ENCODE results near the gene GOLPH3. TPM values are rescaled to one million over a fixed set of nuclear protein-coding genes. Genes with fewer than 3 reads are reported as not detected.

GOLPH3 gene
- total and polyA plus RNA-seq, 2 of the 8 experiments (the other 6 are each of a cell fraction or from before 2014, with no cell fraction given) = 53.7 to 93.6 TPM

GRCh38 chr5:32206509-32207354 is 32.6 kb upstream of the GOLPH3 start:
- ChIA-PET POLR2A (ENCODE audit: partially characterized antibody) (no interaction called here), CTCF (ENCODE audit: partially characterized antibody) (interaction anchor here (0.5 to 1.3 kb wide), 4 partner anchors 8 to 587 kb away, joined by 4 to 6 read pairs (median 4); no protein-coding TSS in a partner anchor)
- Histone ChIP-seq H2BK5ac (ENCODE audit: low read depth, low read length) (no peak overlapping the region), H3K23me2 (ENCODE audit: low read depth, low read length) (no peaks in the 10 kb centered on the region), H2AK5ac (ENCODE audit: low read depth, low read length) (no peak overlapping the region), H3K23ac (ENCODE audit: insufficient read length) (no peak overlapping the region), H3K27me3 (replicated peaks in 1 of 4; ENCODE audit: control insufficient read depth in 3 of 4, extremely low read depth in 1 of 4, insufficient read depth in 3 of 4, low read length in 3 of 4) (no peaks in the 10 kb centered on the region), H4K20me1 (replicated peaks in 1 of 2; ENCODE audit: control insufficient read depth in 1 of 2, insufficient read depth in 2 of 2, low read length in 2 of 2) (no peaks in the 10 kb centered on the region), H3K36me3 (ENCODE audit: control insufficient read depth in 2 of 4, insufficient read depth in 4 of 4, low read length in 3 of 4) (no peaks in the 10 kb centered on the region), H2BK15ac (ENCODE audit: low read length) (no peak overlapping the region), H3K14ac (ENCODE audit: insufficient read length) (no peak overlapping the region), H2BK12ac (ENCODE audit: low read depth, low read length) (no peak overlapping the region), H4K91ac (replicated peaks; ENCODE audit: insufficient read length, low read length) (no peak overlapping the region), H3K18ac (ENCODE audit: extremely low read depth, low read length) (no peak overlapping the region), H3K4me2 (ENCODE audit: insufficient read depth in 1 of 2, low read depth in 2 of 2, low read length in 2 of 2) (no peak overlapping the region), H3K4ac (replicated peaks; ENCODE audit: insufficient read length, low read depth, low read length) (no peak overlapping the region), H3K27ac (ENCODE audit: low read depth, low read length) (no peak overlapping the region), H2BK120ac (replicated peaks; ENCODE audit: low read depth, low read length) (no peak overlapping the region), H4K5ac (ENCODE audit: insufficient read length, low read depth, low read length) (no peak overlapping the region), H2AFZ (ENCODE audit: low read length) (no peak overlapping the region), H3K9ac (replicated peaks in 1 of 4; ENCODE audit: extremely low read depth in 1 of 4, low read depth in 3 of 4, low read length in 3 of 4) (no peak overlapping the region), H3K56ac (replicated peaks; ENCODE audit: insufficient read length, low read depth, low read length) (no peak overlapping the region), H3K79me1 (ENCODE audit: low read depth, low read length) (no peaks in the 10 kb centered on the region), H4K8ac (ENCODE audit: extremely low read depth, insufficient read depth, low read length) (no peak overlapping the region), H3K4me3 (ENCODE audit: extremely low read depth in 1 of 4, insufficient read depth in 2 of 4, low read depth in 3 of 4, low read length in 4 of 4) (no peak overlapping the region), H3K9me3 (ENCODE audit: insufficient read depth in 2 of 2, low read depth in 1 of 2, low read length in 1 of 2) (peaks cover 3 to 7% of the 10 kb centered on the region in 2 experiments; a peak in 2 of 4 replicates), H3K79me2 (ENCODE audit: control insufficient read depth in 1 of 2, insufficient read depth in 2 of 2, low read length in 2 of 2) (no peaks in the 10 kb centered on the region), H3K4me1 (replicated peaks in 1 of 4; ENCODE audit: control insufficient read depth in 3 of 4, insufficient read depth in 4 of 4, low read length in 3 of 4) (peaks cover 0 to 3% (median 0%) of the 10 kb centered on the region in 4 experiments; a peak in 1 of 7 replicates), H2BK20ac (ENCODE audit: low read length) (no peak overlapping the region)
- 93% methylated on average over 13 of the region's 13 CpGs; no CpG with 5 or more reads in 1 of the 2 experiments for WGBS, 2 experiments (ENCODE audit: extremely low coverage in 1 of 2, insufficient coverage in 1 of 2, insufficient read length in 1 of 2, insufficient replicate concordance in 2 of 2, low coverage in 1 of 2, low lambda C conversion rate in 2 of 2, missing lambda C conversion rate in 1 of 2)
- no peak for DNase-seq (ENCODE audit: low read depth in 1 of 2, low spot score in 2 of 2)
- no peak for FAIRE-seq
- TF ChIP-seq TAF1 (IDR thresholded peaks at IDR 0.05; ENCODE audit: low read depth, low read length) = no peak
- TF ChIP-seq ATF3 (IDR thresholded peaks at IDR 0.05; ENCODE audit: insufficient read depth, low read depth, low read length) = no peak
- no peak for TF ChIP-seq POU5F1 (IDR thresholded peaks at IDR 0.05; ENCODE audit: low read depth, low read length)
- TF ChIP-seq RFX5 (IDR thresholded peaks at IDR 0.05; ENCODE audit: borderline replicate concordance, low read depth, low read length) = no peak
- no peak for TF ChIP-seq KDM4A (IDR thresholded peaks at IDR 0.05; ENCODE audit: low read depth, low read length, severe bottlenecking)
- no peak for TF ChIP-seq EP300 (IDR thresholded peaks at IDR 0.05; ENCODE audit: borderline replicate concordance in 1 of 2, low read depth in 2 of 2, low read length in 2 of 2)
- no peak for TF ChIP-seq JUND (IDR thresholded peaks at IDR 0.05; ENCODE audit: low read length)

Measured in H1 (cell line).